Stomach (tissue), 4 donors: Measurements from ENCODE around the gene SPC24.
"Not testable (repeated sequence)": the region's sequence is repeated elsewhere in the genome, so short reads cannot be mapped to it uniquely, and the experiment has no call there.

Experiments used
- EP300 ChIP-seq: sonication (generic); formaldehyde crosslinking; IDR thresholded peaks from one replicate; pipeline ENCODE4 v1.6.1; 2017; ENCODE audit warnings: antibody characterized with exemption
- POLR2A ChIP-seq, 4 donors: fragments of 450-650 bp; IDR thresholded peaks; one replicate each; pipeline ENCODE4 v1.6.1; 2016; ENCODE audit warnings: antibody characterized with exemption in 4 of 4, control low read depth in 2 of 4, mild to moderate bottlenecking in 1 of 4, moderate library complexity in 1 of 4
- POLR2AphosphoS5 ChIP-seq, 3 donors: sonication (generic); formaldehyde crosslinking; IDR thresholded peaks; one replicate each; pipeline ENCODE4 v1.6.1; 2016; ENCODE audit warnings: antibody characterized with exemption in 3 of 3
- TF ChIP-seq, protein P1 (sequence below), 7 experiments: fragments of 450-650 bp in 4 of 7; fragments of 200-600 bp in 3 of 7; sonication (generic) in 3 of 7; IDR thresholded peaks; one replicate each; pipeline ENCODE4 v1.5.1; 2016 to 2019; ENCODE audit warnings: antibody characterized with exemption in 7 of 7, control low read depth in 2 of 7, mild to moderate bottlenecking in 1 of 7

DNA sequence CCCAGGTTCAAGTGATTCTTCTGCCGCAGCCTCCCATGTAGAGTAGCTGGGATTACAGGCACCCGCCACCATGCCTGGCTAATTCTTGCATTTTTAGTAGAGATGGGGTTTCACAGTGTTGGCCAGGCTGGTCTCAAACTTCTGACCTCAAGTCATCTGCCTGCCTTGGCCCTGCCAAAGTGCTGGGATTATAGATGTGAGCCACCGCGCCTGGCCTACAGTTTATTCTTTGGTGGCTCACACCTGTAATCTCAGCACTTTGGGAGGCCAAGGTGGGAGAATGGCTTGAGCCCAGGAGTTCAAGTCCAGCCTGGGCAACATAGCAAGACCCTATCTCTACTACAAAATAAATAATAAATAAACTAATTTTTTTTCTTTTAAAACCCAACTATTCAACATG, 31.4 kb downstream of the SPC24 start:
- TF ChIP-seq POLR2A (IDR thresholded peaks at IDR 0.05); EP300; POLR2AphosphoS5 (IDR thresholded peaks at IDR 0.05): not testable (repeated sequence)
- TF ChIP-seq, protein P1, sequence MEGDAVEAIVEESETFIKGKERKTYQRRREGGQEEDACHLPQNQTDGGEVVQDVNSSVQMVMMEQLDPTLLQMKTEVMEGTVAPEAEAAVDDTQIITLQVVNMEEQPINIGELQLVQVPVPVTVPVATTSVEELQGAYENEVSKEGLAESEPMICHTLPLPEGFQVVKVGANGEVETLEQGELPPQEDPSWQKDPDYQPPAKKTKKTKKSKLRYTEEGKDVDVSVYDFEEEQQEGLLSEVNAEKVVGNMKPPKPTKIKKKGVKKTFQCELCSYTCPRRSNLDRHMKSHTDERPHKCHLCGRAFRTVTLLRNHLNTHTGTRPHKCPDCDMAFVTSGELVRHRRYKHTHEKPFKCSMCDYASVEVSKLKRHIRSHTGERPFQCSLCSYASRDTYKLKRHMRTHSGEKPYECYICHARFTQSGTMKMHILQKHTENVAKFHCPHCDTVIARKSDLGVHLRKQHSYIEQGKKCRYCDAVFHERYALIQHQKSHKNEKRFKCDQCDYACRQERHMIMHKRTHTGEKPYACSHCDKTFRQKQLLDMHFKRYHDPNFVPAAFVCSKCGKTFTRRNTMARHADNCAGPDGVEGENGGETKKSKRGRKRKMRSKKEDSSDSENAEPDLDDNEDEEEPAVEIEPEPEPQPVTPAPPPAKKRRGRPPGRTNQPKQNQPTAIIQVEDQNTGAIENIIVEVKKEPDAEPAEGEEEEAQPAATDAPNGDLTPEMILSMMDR (IDR thresholded peaks at IDR 0.05): not testable (repeated sequence)
